CD4-positive, alpha-beta T cell (primary cell): ENCODE measurements around the gene ETF1. TPM values are rescaled to one million over a fixed set of nuclear protein-coding genes. Genes with fewer than 3 reads are reported as not detected.

Experiments used
- ATAC-seq: fragments of 200-7000 bp; cut with Tn5 transposase; one replicate; pipeline ENCODE4 v1.10.0; 2022; ENCODE audit warnings: mild to moderate bottlenecking; ENCODE audit not compliant: poor library complexity
- CTCF ChIA-PET: fragments of 350-600 bp; sonication (Branson Sonifier 250); formaldehyde crosslinking; loops from one replicate; lab custom pipeline; 2021; ENCODE audit warnings: antibody characterized with exemption, inconsistent platforms; lab: Charles Lee
- POLR2A ChIA-PET: fragments of 350-600 bp; sonication (Branson Sonifier 250); formaldehyde crosslinking; loops from one replicate; lab custom pipeline; 2021; ENCODE audit warnings: antibody characterized with exemption, inconsistent platforms; lab: Charles Lee
- DNase-seq, 14 experiments: peaks; one replicate each; pipeline ENCODE4 v3.0.0-alpha.2; 2013 to 2020; ENCODE audit warnings: mixed read lengths in 2 of 14
- H3K27ac ChIP-seq, 2 donors: one replicate each; pipeline versions ENCODE4 v1.5.1 to v1.7.0; 2013; ENCODE audit warnings: low read length in 2 of 2, low read depth in 1 of 2, mild to moderate bottlenecking in 1 of 2
- H3K27me3 ChIP-seq, 2 experiments: 1 replicate in 1 of 2; 2 replicates in 1 of 2; pipeline versions ENCODE4 v1.6.1 to v1.7.0; 2013; ENCODE audit warnings: low read length in 2 of 2, control low read depth in 1 of 2, mild to moderate bottlenecking in 1 of 2, moderate library complexity in 1 of 2; ENCODE audit not compliant: insufficient read depth in 2 of 2, control insufficient read depth in 1 of 2
- H3K36me3 ChIP-seq: one replicate; pipeline ENCODE4 v1.6.1; 2013; ENCODE audit warnings: low read length, control low read depth; ENCODE audit not compliant: insufficient read depth
- H3K4me1 ChIP-seq: one replicate; pipeline ENCODE4 v1.6.1; 2013; ENCODE audit warnings: low read length, control low read depth; ENCODE audit not compliant: insufficient read depth
- H3K4me3 ChIP-seq: one replicate; pipeline ENCODE4 v1.5.1; 2013; ENCODE audit warnings: mild to moderate bottlenecking, low read length, moderate library complexity
- H3K9me3 ChIP-seq, 2 experiments: 1 replicate in 1 of 2; 2 replicates in 1 of 2; pipeline versions ENCODE4 v1.6.1 to v1.7.0; 2013; ENCODE audit warnings: low read length in 2 of 2, mild to moderate bottlenecking in 2 of 2, control low read depth in 1 of 2, moderate library complexity in 1 of 2; ENCODE audit not compliant: control insufficient read depth in 1 of 2, insufficient read depth in 1 of 2
- H3K27ac Mint-ChIP-seq: one replicate; pipeline ENCODE4 v1.8.0; 2020; ENCODE audit warnings: mixed read lengths
- H3K27me3 Mint-ChIP-seq: one replicate; pipeline ENCODE4 v1.8.0; 2021; ENCODE audit warnings: mixed read lengths
- H3K36me3 Mint-ChIP-seq: one replicate; pipeline ENCODE4 v1.8.0; 2021; ENCODE audit warnings: low read depth, mixed read lengths
- H3K4me1 Mint-ChIP-seq: one replicate; pipeline ENCODE4 v1.8.0; 2021; ENCODE audit warnings: low read depth, mixed read lengths
- H3K4me3 Mint-ChIP-seq: one replicate; pipeline ENCODE4 v1.8.0; 2020; ENCODE audit warnings: mild to moderate bottlenecking, mixed read lengths
- H3K9me3 Mint-ChIP-seq: one replicate; pipeline ENCODE4 v1.8.0; 2020; ENCODE audit warnings: mixed read lengths
- CTCF ChIP-seq: fragments of 200-600 bp; IDR thresholded peaks from one replicate; pipeline ENCODE4 v1.8.0; 2022; ENCODE audit warnings: antibody characterized with exemption, mild to moderate bottlenecking
- intact Hi-C, 2 experiments: fragments of 100-400 bp; cut with DNase I in 1 of 2; cut with micrococcal nuclease in 1 of 2; formaldehyde crosslinking; loops; one replicate each; pipeline versions ENCODE4 v1.15.1 to v1.9.0; 2023 to 2025; cut with DNase I, micrococcal nuclease
- total RNA-seq, 174 experiments: library from RNA in 2 of 174; stranded (reverse) in 2 of 174; gene quantifications; one replicate each; pipeline ENCODE4 v1.2.3 and lab custom pipeline; 2021 to 2026

Gene ETF1
- total RNA-seq, 2 experiments from 2014 or later, result 178 to 187 TPM

GRCh38 chr5:138460032-138460693, 82.9 kb downstream of the ETF1 start:
- peaks cover 39% of the 10 kb centered on the region for H3K4me1 Mint-ChIP-seq
- no peak overlapping the region for H3K4me3 ChIP-seq
- H3K4me1 ChIP-seq, result peaks cover 45% of the 10 kb centered on the region
- no peaks in the 10 kb centered on the region for H3K36me3 ChIP-seq
- ChIA-PET POLR2A (no interaction called here), CTCF (interaction anchor here (0.8 to 2.0 kb wide), 3 partner anchors 10 to 108 kb away, joined by 3 to 7 read pairs (median 5); no protein-coding TSS in a partner anchor)
- H3K36me3 Mint-ChIP-seq, result peaks cover 5% of the 10 kb centered on the region
- DNase-seq (no peak), ATAC-seq (no peak)
- H3K4me3 Mint-ChIP-seq, result peak overlapping the region; percentile 13
- no peaks in the 10 kb centered on the region for H3K9me3 ChIP-seq
- TF ChIP-seq CTCF, result no peak
- intact Hi-C loops, result loop anchor here in 1 of 2 experiments (10.0 kb wide), 2 partner anchors 115 to 945 kb away; partner anchors contain the start of genes HSPA9 and SPATA24
- no peaks in the 10 kb centered on the region for H3K9me3 Mint-ChIP-seq
- peak overlapping the region; percentile 17 to 30 for H3K27ac ChIP-seq
- H3K27me3 Mint-ChIP-seq, result no peaks in the 10 kb centered on the region
- no peaks in the 10 kb centered on the region for H3K27me3 ChIP-seq
- H3K27ac Mint-ChIP-seq, result peak overlapping the region; percentile 91

- Mint-ChIP-seq H3K36me3 (no peaks in the 10 kb centered on the region), H3K9me3 (no peaks in the 10 kb centered on the region), H3K27me3 (no peaks in the 10 kb centered on the region), H3K4me3 (peak overlapping the region; percentile 59), H3K27ac (peak overlapping the region; percentile 91), H3K4me1 (peaks cover 39% of the 10 kb centered on the region)
- Histone ChIP-seq H3K36me3 (no peaks in the 10 kb centered on the region), H3K4me3 (no peak overlapping the region), H3K27me3 (no peaks in the 10 kb centered on the region), H3K27ac (peak overlapping the region; percentile 17 to 61), H3K9me3 (no peaks in the 10 kb centered on the region), H3K4me1 (peaks cover 42% of the 10 kb centered on the region)
- ChIA-PET CTCF (interaction anchor here (0.8 to 1.2 kb wide), 3 partner anchors 9 to 107 kb away, joined by 3 to 7 read pairs (median 5); no protein-coding TSS in a partner anchor), POLR2A (no interaction called here)
- DNase-seq (peak; percentile 51 to 90 (median 70)), ATAC-seq (peak; percentile 57)
- TF ChIP-seq CTCF, result no peak
- intact Hi-C loops, result no loop called here
These were observed 83.6 kb downstream of the ETF1 start for GRCh38 chr5:138459311-138459933.

GRCh38 chr5:138458856-138459255, 84.2 kb downstream of the ETF1 start:
- Histone ChIP-seq H3K27me3 (no peaks in the 10 kb centered on the region), H3K4me1 (peaks cover 37% of the 10 kb centered on the region), H3K27ac (peak overlapping the region in 1 of 2 donors; percentile 61), H3K36me3 (no peaks in the 10 kb centered on the region), H3K9me3 (no peaks in the 10 kb centered on the region), H3K4me3 (no peak overlapping the region)
- Mint-ChIP-seq H3K27me3 (no peaks in the 10 kb centered on the region), H3K4me3 (peak overlapping the region; percentile 59), H3K4me1 (peaks cover 39% of the 10 kb centered on the region), H3K9me3 (no peaks in the 10 kb centered on the region), H3K27ac (peak overlapping the region; percentile 91), H3K36me3 (no peaks in the 10 kb centered on the region)
- ChIA-PET POLR2A (no interaction called here), CTCF (interaction anchor here (1.1 to 1.2 kb wide), 2 partner anchors 9 to 107 kb away, joined by 3 to 7 read pairs; no protein-coding TSS in a partner anchor)
- intact Hi-C loops, result no loop called here
- TF ChIP-seq CTCF, result no peak
- ATAC-seq (no peak), DNase-seq (no peak)
